K562 (cell line): Measurements from ENCODE around the gene MYCL. TPM values are rescaled to one million over a fixed set of nuclear protein-coding genes. Genes with fewer than 3 reads are reported as not detected.

ENCODE experiments used
- ATF3 ChIP-seq, 2 experiments: fragments of 450-650 bp in 1 of 2; sonication (generic) in 1 of 2; formaldehyde crosslinking in 1 of 2; IDR thresholded peaks in 1 of 2; conservative IDR thresholded peaks in 1 of 2; 2 replicates each; pipeline versions ENCODE4 v1.6.1 to v1.8.1; 2016 to 2023; ENCODE audit warnings: mild to moderate bottlenecking in 2 of 2, moderate library complexity in 2 of 2, inconsistent platforms in 1 of 2, missing genetic modification reagents in 1 of 2
- BDP1 ChIP-seq: IDR thresholded peaks from 3 replicates; pipeline ENCODE4 v1.6.1; 2011; ENCODE audit not compliant: insufficient read length, insufficient read depth
- CEBPB ChIP-seq: fragments of 450-650 bp; IDR thresholded peaks from 2 replicates; pipeline ENCODE4 v1.6.1; 2016; ENCODE audit warnings: missing genetic modification characterization, missing compliant biosample characterization
- CEBPG ChIP-seq, 3 experiments: fragments of 200-800 bp in 1 of 3; sonication (Bioruptor generic) in 1 of 3; sonication (generic) in 1 of 3; formaldehyde crosslinking in 1 of 3; IDR thresholded peaks in 2 of 3; conservative IDR thresholded peaks in 1 of 3; 2 replicates each; pipeline versions ENCODE4 v1.6.1 to v1.8.0; 2016 to 2022; ENCODE audit warnings: missing compliant biosample characterization in 2 of 3, missing genetic modification characterization in 2 of 3, mild to moderate bottlenecking in 1 of 3, missing genetic modification reagents in 1 of 3
- FOSL1 ChIP-seq: fragments of 200-800 bp; sonication (Bioruptor generic); conservative IDR thresholded peaks from 2 replicates; pipeline ENCODE4 v1.6.1; 2016; ENCODE audit warnings: missing genetic modification characterization, missing compliant biosample characterization
- GATAD2B ChIP-seq: fragments of 450-650 bp; IDR thresholded peaks from 2 replicates; pipeline ENCODE4 v1.6.1; 2017; ENCODE audit warnings: mild to moderate bottlenecking, borderline replicate concordance
- IRF9 ChIP-seq: fragments of 450-650 bp; IDR thresholded peaks from 2 replicates; pipeline ENCODE4 v1.6.1; 2016; ENCODE audit warnings: missing biosample characterization, missing genetic modification characterization
- KAT7 ChIP-seq: sonication (generic); formaldehyde crosslinking; IDR thresholded peaks from 2 replicates; pipeline ENCODE4 v1.8.0; 2022; ENCODE audit warnings: missing genetic modification reagents, mild to moderate bottlenecking, borderline replicate concordance
- MAZ ChIP-seq, 2 experiments: fragments of 450-650 bp in 1 of 2; sonication (generic) in 1 of 2; formaldehyde crosslinking; IDR thresholded peaks in 1 of 2; conservative IDR thresholded peaks in 1 of 2; 2 replicates each; pipeline versions ENCODE4 v1.4.0 to v1.5.0; 2020; ENCODE audit warnings: mild to moderate bottlenecking in 1 of 2, missing genetic modification reagents in 1 of 2
- MEF2A ChIP-seq: IDR thresholded peaks from 2 replicates; pipeline ENCODE4 v1.6.1; 2011; ENCODE audit warnings: low read depth, mild to moderate bottlenecking, low read length, moderate library complexity; ENCODE audit not compliant: control insufficient read depth
- NR2C1 ChIP-seq, 2 experiments: fragments of 450-650 bp; IDR thresholded peaks; 2 replicates each; pipeline ENCODE4 v1.6.1; 2017; ENCODE audit warnings: mild to moderate bottlenecking in 2 of 2, antibody characterized with exemption in 1 of 2, inconsistent platforms in 1 of 2, missing compliant biosample characterization in 1 of 2, missing genetic modification characterization in 1 of 2
- NR2C2 ChIP-seq, 2 experiments: fragments of 200-800 bp in 1 of 2; sonication (Bioruptor generic) in 1 of 2; sonication (generic) in 1 of 2; formaldehyde crosslinking in 1 of 2; IDR thresholded peaks; 2 replicates each; pipeline versions ENCODE4 v1.6.1 to v1.8.0; 2016 to 2022; ENCODE audit warnings: mild to moderate bottlenecking in 1 of 2, missing compliant biosample characterization in 1 of 2, missing genetic modification characterization in 1 of 2, missing genetic modification reagents in 1 of 2
- PCBP1 ChIP-seq: fragments of 200-400 bp; formaldehyde crosslinking; IDR thresholded peaks from 2 replicates; pipeline ENCODE4 v1.6.1; 2018; ENCODE audit warnings: mild to moderate bottlenecking, low read depth, low read length; ENCODE audit not compliant: poor library complexity, severe bottlenecking
- TRIM24 ChIP-seq, 2 experiments: fragments of 450-650 bp; IDR thresholded peaks; 2 replicates each; pipeline ENCODE4 v1.6.1; 2016
- ZFP30 ChIP-seq: fragments of 250-450 bp; sonication (Bioruptor Pico); IDR thresholded peaks from 2 replicates; pipeline ENCODE4 v1.8.0; 2022; ENCODE audit warnings: moderate library complexity, mild to moderate bottlenecking, inconsistent platforms, borderline replicate concordance
- ZNF589 ChIP-seq: fragments of 200-800 bp; sonication (Bioruptor generic); IDR thresholded peaks from 2 replicates; pipeline ENCODE4 v1.6.1; 2016; ENCODE audit warnings: low read depth, missing genetic modification characterization, missing compliant biosample characterization
- ZNF75A ChIP-seq: fragments of 450-650 bp; formaldehyde crosslinking; IDR thresholded peaks from 2 replicates; pipeline ENCODE4 v1.4.0; 2020; ENCODE audit warnings: mild to moderate bottlenecking
- polyA plus RNA-seq, 8 experiments: library from polyadenylated mRNA; depleted of rRNA in 4 of 8; stranded (reverse) in 5 of 8; unstranded in 3 of 8; fragments of >200 nt; fragmentation: Nextera tagmentation in 2 of 8; fragmentation: Illumina TruSeq in 1 of 8; extraction: Ambion mirVana in 2 of 8; extraction: Trizol in 1 of 8; gene quantifications; 2 replicates each; pipeline versions ENCODE4 v1.2.1 to v1.2.3, GENCODE V29; 2011 to 2014; ENCODE audit warnings: inconsistent platforms in 1 of 8, missing spikeins in 1 of 8
- total RNA-seq, 7 experiments: library from RNA; depleted of rRNA in 6 of 7; stranded (reverse); fragments of >200 nt in 6 of 7; fragmentation: Illumina TruSeq in 2 of 7; extraction: Trizol in 2 of 7; gene quantifications; 2 replicates each; pipeline versions ENCODE4 v1.2.1 to v1.2.3, GENCODE V29; 2011 to 2021; ENCODE audit warnings: low replicate concordance in 1 of 7
- TF ChIP-seq, protein P1 (sequence below): sonication (generic); formaldehyde crosslinking; IDR thresholded peaks from 2 replicates; pipeline ENCODE4 v1.8.1; 2023; ENCODE audit warnings: mild to moderate bottlenecking, missing genetic modification reagents

The MYCL gene
- total and polyA plus RNA-seq, 9 of the 15 experiments (the other 6 are each of a cell fraction or from before 2014, with no cell fraction given) = 3.5 to 22.0 (median 12.8) TPM

DNA sequence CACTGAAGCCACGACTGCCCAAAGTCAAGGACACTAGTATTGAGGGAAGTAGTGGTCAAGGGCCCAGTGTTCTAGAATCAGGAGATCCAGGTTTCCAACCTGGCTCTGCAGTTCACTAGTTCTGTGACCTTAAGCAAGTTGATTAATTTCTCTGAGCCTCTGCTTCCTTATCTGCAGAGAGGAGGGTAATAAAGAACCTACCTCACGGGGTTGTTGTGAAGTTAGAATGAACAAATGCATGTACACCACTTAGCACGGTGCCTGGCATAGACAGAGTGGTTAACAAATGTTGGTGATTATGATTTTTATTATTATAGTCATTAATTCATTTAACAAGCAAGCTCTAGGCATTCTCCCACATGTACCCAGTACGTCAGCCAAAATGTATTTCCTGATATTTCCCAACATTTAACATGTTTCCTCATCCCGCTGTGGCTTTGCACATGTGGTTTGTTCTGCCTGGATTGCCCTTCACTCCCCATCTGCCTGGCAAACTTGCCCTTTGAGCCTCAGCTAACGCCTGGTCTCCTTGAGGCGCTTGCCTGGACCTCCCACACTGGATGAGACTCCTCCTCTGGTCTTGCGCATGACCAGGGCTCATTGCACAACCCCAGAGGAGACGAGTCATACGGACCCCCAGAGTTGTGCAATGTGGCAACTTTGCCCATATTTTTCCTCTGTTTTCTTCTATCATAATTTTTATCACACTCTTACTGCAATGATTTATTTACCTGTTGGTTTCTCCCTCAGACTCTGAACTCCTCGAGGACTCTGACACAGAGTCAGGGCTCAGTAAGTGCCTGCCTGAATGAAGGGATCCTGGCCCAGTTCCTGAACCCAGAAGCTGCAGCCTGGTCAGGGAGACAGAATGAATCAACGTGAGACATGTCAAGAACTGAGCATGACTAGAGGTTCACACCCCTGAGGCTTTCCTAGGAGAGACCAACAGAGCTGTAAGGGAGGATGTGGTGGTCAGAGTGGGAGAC is 32.5 kb upstream of the MYCL start (continued):
- 0 out of 2 replicates have a peak, but pooled peaks have one; percentile 28 for TF ChIP-seq IRF9 (tag)
- no peak for TF ChIP-seq BDP1
- TF ChIP-seq MEF2A = no peak
- peak; percentile 94 for TF ChIP-seq CEBPG (CRISPR knock-in tag; IDR thresholded peaks at IDR 0.05)
- TF ChIP-seq CEBPG (tag; conservative IDR thresholded peaks at IDR 0.05 in 1 of 2, IDR thresholded peaks at IDR 0.05 in 1 of 2) = peak; percentile 97 to 99
- TF ChIP-seq FOSL1 (tag) = peak; percentile 41
- no peak for TF ChIP-seq ZNF75A
- no peak for TF ChIP-seq KAT7 (CRISPR knock-in tag)
- peak; percentile 76 to 83 for TF ChIP-seq TRIM24 (IDR thresholded peaks at IDR 0.05)
- TF ChIP-seq ZNF589 = 0 out of 2 replicates have a peak, but pooled peaks have one; percentile 34
- TF ChIP-seq NR2C2 (CRISPR knock-in tag; IDR thresholded peaks at IDR 0.05) = no peak
- peak; percentile 23; the same call in 1 of the 2 replicates for TF ChIP-seq NR2C2 (tag; IDR thresholded peaks at IDR 0.05)
- TF ChIP-seq GATAD2B = no peak
- TF ChIP-seq CEBPB (tag) = peak; percentile 99
- TF ChIP-seq NR2C1 (IDR thresholded peaks at IDR 0.05) = no peak
- no peak for TF ChIP-seq NR2C1 (tag; IDR thresholded peaks at IDR 0.05)
- TF ChIP-seq ZFP30 = no peak
- peak; percentile 60 for TF ChIP-seq ATF3 (IDR thresholded peaks at IDR 0.05)
- no peak for TF ChIP-seq ATF3 (CRISPR knock-in tag; conservative IDR thresholded peaks at IDR 0.05)
- TF ChIP-seq MAZ (CRISPR knock-in tag; conservative IDR thresholded peaks at IDR 0.05 in 1 of 2, IDR thresholded peaks at IDR 0.05 in 1 of 2) = no peak
- TF ChIP-seq PCBP1 = no peak
- TF ChIP-seq, protein P1, sequence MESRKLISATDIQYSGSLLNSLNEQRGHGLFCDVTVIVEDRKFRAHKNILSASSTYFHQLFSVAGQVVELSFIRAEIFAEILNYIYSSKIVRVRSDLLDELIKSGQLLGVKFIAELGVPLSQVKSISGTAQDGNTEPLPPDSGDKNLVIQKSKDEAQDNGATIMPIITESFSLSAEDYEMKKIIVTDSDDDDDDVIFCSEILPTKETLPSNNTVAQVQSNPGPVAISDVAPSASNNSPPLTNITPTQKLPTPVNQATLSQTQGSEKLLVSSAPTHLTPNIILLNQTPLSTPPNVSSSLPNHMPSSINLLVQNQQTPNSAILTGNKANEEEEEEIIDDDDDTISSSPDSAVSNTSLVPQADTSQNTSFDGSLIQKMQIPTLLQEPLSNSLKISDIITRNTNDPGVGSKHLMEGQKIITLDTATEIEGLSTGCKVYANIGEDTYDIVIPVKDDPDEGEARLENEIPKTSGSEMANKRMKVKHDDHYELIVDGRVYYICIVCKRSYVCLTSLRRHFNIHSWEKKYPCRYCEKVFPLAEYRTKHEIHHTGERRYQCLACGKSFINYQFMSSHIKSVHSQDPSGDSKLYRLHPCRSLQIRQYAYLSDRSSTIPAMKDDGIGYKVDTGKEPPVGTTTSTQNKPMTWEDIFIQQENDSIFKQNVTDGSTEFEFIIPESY (CRISPR knock-in tag) = peak; percentile 22; the same call in 1 of the 2 replicates
